HCT116 (cell line): ENCODE results near the gene RBPJ. TPM values are rescaled to one million over a fixed set of nuclear protein-coding genes. Genes with fewer than 3 reads are reported as not detected.

Source experiments
- ATAC-seq: fragments of 200-7000 bp; cut with Tn5 transposase; 2 replicates; pipeline ENCODE4 v1.9.1; 2020; ENCODE audit warnings: mild to moderate bottlenecking, moderate library complexity
- BruUV-seq: library from RNA; stranded (reverse); fragments of 400-500 nt; replicated peaks from 2 replicates; lab custom pipeline; 2021; lab: Mats Ljungman, UMichigan
- CTCF ChIA-PET: fragments of 300-600 bp; sonication (Branson Sonifier 250); formaldehyde crosslinking; loops from one replicate; lab custom pipeline; 2021; ENCODE audit warnings: antibody characterized with exemption; lab: Charles Lee
- POLR2A ChIA-PET: fragments of 300-600, 350-600 bp; sonication (Branson Sonifier 250); formaldehyde crosslinking; loops from one replicate; lab custom pipeline; 2021; ENCODE audit warnings: antibody characterized with exemption; lab: Charles Lee
- RAD21 ChIA-PET, 2 experiments: fragments of 300-600 bp; sonication (Branson Sonifier 250); formaldehyde crosslinking; loops; one replicate each; lab custom pipeline; 2023; ENCODE audit warnings: low total read pairs in 2 of 2; ENCODE audit not compliant: uncharacterized antibody in 2 of 2, unreplicated experiment in 2 of 2, low non-redundant PET in 1 of 2; lab: Charles Lee
- DNase-seq: peaks from one replicate; pipeline ENCODE4 v3.0.0-alpha.2; 2010; ENCODE audit warnings: low read depth, low spot score
- H2AFZ ChIP-seq: fragments of 200-600 bp; shearing (Covaris generic), sonication (generic); 2 replicates; pipeline ENCODE4 v1.6.1; 2017; ENCODE audit warnings: low read depth, mixed run types, mixed read lengths, antibody characterized with exemption, low read length; ENCODE audit not compliant: poor library complexity, severe bottlenecking
- H3K27ac ChIP-seq: 2 replicates; pipeline ENCODE4 v1.5.1; 2012; ENCODE audit warnings: low read depth, low read length
- H3K27me3 ChIP-seq: fragments of 200-600 bp; sonication (generic); 2 replicates; pipeline ENCODE4 v1.6.1; 2016; ENCODE audit warnings: mixed run types, low read length, mixed read lengths; ENCODE audit not compliant: insufficient read depth
- H3K36me3 ChIP-seq, 2 experiments: fragments of 200-500 bp in 1 of 2; fragments of 200-600 bp in 1 of 2; sonication (Bioruptor generic) in 1 of 2; sonication (generic) in 1 of 2; 2 replicates each; pipeline versions ENCODE4 v1.5.1 to v1.6.1; 2014 to 2016; ENCODE audit warnings: low read length in 2 of 2, inconsistent platforms in 1 of 2, mixed read lengths in 1 of 2, mixed run types in 1 of 2; ENCODE audit not compliant: insufficient read depth in 2 of 2, control insufficient read depth in 1 of 2
- H3K4me1 ChIP-seq, 2 experiments: fragments of 200-600 bp in 1 of 2; sonication (generic) in 1 of 2; 2 replicates each; pipeline versions ENCODE4 v1.5.1 to v1.6.1; 2012 to 2017; ENCODE audit warnings: low read length in 2 of 2, inconsistent platforms in 1 of 2, mild to moderate bottlenecking in 1 of 2, mixed read lengths in 1 of 2, mixed run types in 1 of 2, moderate library complexity in 1 of 2; ENCODE audit not compliant: insufficient read depth in 2 of 2, control insufficient read depth in 1 of 2
- H3K4me2 ChIP-seq: fragments of 200-600 bp; sonication (generic); 2 replicates; pipeline ENCODE4 v1.6.1; 2017; ENCODE audit warnings: mixed run types, low read length, mixed read lengths
- H3K4me3 ChIP-seq, 2 experiments: fragments of 200-600 bp in 1 of 2; sonication (generic) in 1 of 2; replicated peaks in 1 of 2; 2 replicates each; pipeline ENCODE4 v1.5.1; 2011 to 2016; ENCODE audit warnings: low read length in 2 of 2, control low read depth in 1 of 2, low read depth in 1 of 2, mild to moderate bottlenecking in 1 of 2, mixed read lengths in 1 of 2, mixed run types in 1 of 2
- H3K79me2 ChIP-seq: fragments of 200-600 bp; sonication (generic); 2 replicates; pipeline ENCODE4 v1.6.1; 2017; ENCODE audit warnings: mild to moderate bottlenecking, mixed run types, low read length, moderate library complexity, mixed read lengths; ENCODE audit not compliant: insufficient read depth
- H3K9ac ChIP-seq: fragments of 200-600 bp; sonication (generic); 2 replicates; pipeline ENCODE4 v1.6.1; 2016; ENCODE audit warnings: low read length, mixed read lengths
- H3K9me2 ChIP-seq: fragments of 200-600 bp; sonication (generic), shearing (Covaris generic); 2 replicates; pipeline ENCODE4 v1.6.1; 2017; ENCODE audit warnings: mixed run types, mild to moderate bottlenecking, moderate library complexity; ENCODE audit not compliant: insufficient read depth
- H3K9me3 ChIP-seq, 2 experiments: fragments of 200-500 bp in 1 of 2; fragments of 200-600 bp in 1 of 2; sonication (Bioruptor generic) in 1 of 2; sonication (generic) in 1 of 2; 2 replicates each; pipeline ENCODE4 v1.6.1; 2014 to 2017; ENCODE audit warnings: low read length in 2 of 2, mixed read lengths in 2 of 2, inconsistent platforms in 1 of 2, low read depth in 1 of 2, mild to moderate bottlenecking in 1 of 2, mixed run types in 1 of 2, moderate library complexity in 1 of 2; ENCODE audit not compliant: control insufficient read depth in 1 of 2, insufficient read depth in 1 of 2
- H4K20me1 ChIP-seq: fragments of 200-600 bp; sonication (generic), shearing (Covaris generic); 2 replicates; pipeline ENCODE4 v1.6.1; 2017; ENCODE audit warnings: mixed run types, mild to moderate bottlenecking, moderate library complexity; ENCODE audit not compliant: insufficient read depth
- ATF3 ChIP-seq: IDR thresholded peaks from 2 replicates; pipeline ENCODE4 v1.6.1; 2012
- CBX3 ChIP-seq: IDR thresholded peaks from 2 replicates; pipeline ENCODE4 v1.6.1; 2012; ENCODE audit warnings: low read depth
- CEBPB ChIP-seq: IDR thresholded peaks from 2 replicates; pipeline ENCODE4 v1.6.1; 2012; ENCODE audit warnings: low read depth
- CTCF ChIP-seq, 3 experiments: fragments of 200-600 bp in 1 of 3; sonication (generic) in 1 of 3; IDR thresholded peaks in 2 of 3; conservative IDR thresholded peaks in 1 of 3; 2 replicates each; pipeline ENCODE4 v1.5.1; 2012 to 2017; ENCODE audit warnings: low read depth in 2 of 3, low read length in 2 of 3, antibody characterized with exemption in 1 of 3, borderline replicate concordance in 1 of 3, control low read depth in 1 of 3, mild to moderate bottlenecking in 1 of 3, mixed read lengths in 1 of 3, mixed run types in 1 of 3, moderate library complexity in 1 of 3; ENCODE audit not compliant: insufficient read depth in 1 of 3
- EGR1 ChIP-seq: IDR thresholded peaks from 2 replicates; pipeline ENCODE4 v1.6.1; 2012; ENCODE audit warnings: low read depth
- EZH2 ChIP-seq: fragments of 200-600 bp; sonication (generic); IDR thresholded peaks from 2 replicates; pipeline ENCODE4 v1.6.1; 2017; ENCODE audit warnings: antibody characterized with exemption, mixed run types
- EZH2phosphoT487 ChIP-seq: fragments of 200-600 bp; IDR thresholded peaks from 2 replicates; pipeline ENCODE4 v1.6.1; 2018; ENCODE audit warnings: antibody characterized with exemption, borderline replicate concordance
- FOSL1 ChIP-seq: IDR thresholded peaks from 2 replicates; pipeline ENCODE4 v1.6.1; 2012; ENCODE audit warnings: low read depth
- JUND ChIP-seq: IDR thresholded peaks from 2 replicates; pipeline ENCODE4 v1.6.1; 2012
- POLR2A ChIP-seq: IDR thresholded peaks from 2 replicates; pipeline ENCODE4 v1.7.0; 2011; ENCODE audit warnings: borderline replicate concordance; ENCODE audit not compliant: insufficient read depth, insufficient read length; ENCODE audit errors: extremely low read depth
- POLR2AphosphoS5 ChIP-seq: IDR thresholded peaks from 2 replicates; pipeline ENCODE4 v1.6.1; 2011; ENCODE audit warnings: mild to moderate bottlenecking, low read depth, low read length, moderate library complexity
- RAD21 ChIP-seq: IDR thresholded peaks from 2 replicates; pipeline ENCODE4 v1.6.1; 2012; ENCODE audit warnings: low read depth, mild to moderate bottlenecking
- REST ChIP-seq: IDR thresholded peaks from 2 replicates; pipeline ENCODE4 v1.6.1; 2012; ENCODE audit warnings: low read depth
- SIN3A ChIP-seq: IDR thresholded peaks from 2 replicates; pipeline ENCODE4 v1.6.1; 2012; ENCODE audit warnings: low read depth
- SP1 ChIP-seq: IDR thresholded peaks from 2 replicates; pipeline ENCODE4 v1.6.1; 2012; ENCODE audit warnings: low read depth
- SRF ChIP-seq: IDR thresholded peaks from 2 replicates; pipeline ENCODE4 v1.6.1; 2012; ENCODE audit warnings: low read depth
- TCF7L2 ChIP-seq: IDR thresholded peaks from 2 replicates; pipeline ENCODE4 v1.7.0; 2011; ENCODE audit warnings: borderline replicate concordance, inconsistent platforms; ENCODE audit not compliant: insufficient read depth, insufficient read length; ENCODE audit errors: extremely low read depth
- YY1 ChIP-seq: IDR thresholded peaks from 2 replicates; pipeline ENCODE4 v1.6.1; 2011; ENCODE audit warnings: low read length, low read depth, moderate library complexity, mild to moderate bottlenecking; ENCODE audit not compliant: insufficient replicate concordance; ENCODE audit errors: extremely low read depth
- ZNF274 ChIP-seq: fragments of 200-500 bp; sonication (Bioruptor generic); IDR thresholded peaks from 2 replicates; pipeline ENCODE4 v1.6.1; 2014; ENCODE audit warnings: mild to moderate bottlenecking, low read depth, low read length, inconsistent platforms
- intact Hi-C: fragments of 100-400 bp; cut with micrococcal nuclease; formaldehyde crosslinking; loops from 2 replicates; pipeline ENCODE4 v1.10.0; 2022
- total RNA-seq: library from RNA; stranded (reverse); gene quantifications from one replicate; pipeline ENCODE4 v1.2.1, GENCODE V29; 2021; ENCODE audit not compliant: unreplicated experiment
- TF ChIP-seq, protein P1 (sequence below): IDR thresholded peaks from 2 replicates; pipeline ENCODE4 v1.6.1; 2011; ENCODE audit warnings: mild to moderate bottlenecking, low read length, moderate library complexity; ENCODE audit not compliant: insufficient replicate concordance; ENCODE audit errors: extremely low read depth

RBPJ gene
- total RNA-seq, 1 experiment from 2014 or later, result 72.7 TPM

DNA sequence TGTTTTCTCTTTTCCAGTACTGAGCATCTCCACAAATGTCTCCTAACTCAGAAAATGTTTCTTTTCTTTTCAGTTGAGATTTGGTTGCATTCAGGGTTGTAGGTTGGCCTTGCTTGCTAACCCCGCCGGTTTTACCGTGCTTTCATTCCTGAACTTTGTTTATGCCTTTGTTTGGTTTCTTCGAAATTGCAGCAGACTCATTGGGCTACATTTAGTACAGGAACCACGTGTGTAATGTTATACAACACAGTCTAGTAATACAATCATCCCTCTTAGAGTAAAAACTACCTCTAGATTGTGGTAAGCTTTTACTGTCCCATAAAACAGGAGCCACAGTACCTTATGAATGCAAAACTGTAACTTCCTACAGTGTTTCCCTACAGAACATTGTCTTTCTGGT is 111.6 kb downstream of the RBPJ start:
- Histone ChIP-seq H3K4me1 (no peaks in the 10 kb centered on the region), H2AFZ (no peak overlapping the region), H3K79me2 (no peaks in the 10 kb centered on the region), H3K9ac (no peak overlapping the region), H3K27me3 (no peaks in the 10 kb centered on the region), H3K4me3 (no peak overlapping the region)
- BruUV-seq, result no TSS peak
- intact Hi-C loops, result no loop called here
- POLR2A ChIA-PET, result no interaction called here
- no peak for TF ChIP-seq POLR2AphosphoS5
- no peak for TF ChIP-seq FOSL1
- TF ChIP-seq CTCF (IDR thresholded peaks at IDR 0.05 in 2 of 3, conservative IDR thresholded peaks at IDR 0.05 in 1 of 3; ENCODE audit: borderline replicate concordance in 1 of 3, insufficient read depth in 1 of 3, low read depth in 2 of 3, low read length in 2 of 3), result no peak
- no peak for TF ChIP-seq SRF
- no peak for TF ChIP-seq ATF3
- TF ChIP-seq EZH2phosphoT487, result no peak
- no peak for TF ChIP-seq SP1
- no peak for TF ChIP-seq CEBPB
- TF ChIP-seq POLR2A, result no peak
- no peak for TF ChIP-seq YY1
- no peak for TF ChIP-seq TCF7L2
- TF ChIP-seq, protein P1, sequence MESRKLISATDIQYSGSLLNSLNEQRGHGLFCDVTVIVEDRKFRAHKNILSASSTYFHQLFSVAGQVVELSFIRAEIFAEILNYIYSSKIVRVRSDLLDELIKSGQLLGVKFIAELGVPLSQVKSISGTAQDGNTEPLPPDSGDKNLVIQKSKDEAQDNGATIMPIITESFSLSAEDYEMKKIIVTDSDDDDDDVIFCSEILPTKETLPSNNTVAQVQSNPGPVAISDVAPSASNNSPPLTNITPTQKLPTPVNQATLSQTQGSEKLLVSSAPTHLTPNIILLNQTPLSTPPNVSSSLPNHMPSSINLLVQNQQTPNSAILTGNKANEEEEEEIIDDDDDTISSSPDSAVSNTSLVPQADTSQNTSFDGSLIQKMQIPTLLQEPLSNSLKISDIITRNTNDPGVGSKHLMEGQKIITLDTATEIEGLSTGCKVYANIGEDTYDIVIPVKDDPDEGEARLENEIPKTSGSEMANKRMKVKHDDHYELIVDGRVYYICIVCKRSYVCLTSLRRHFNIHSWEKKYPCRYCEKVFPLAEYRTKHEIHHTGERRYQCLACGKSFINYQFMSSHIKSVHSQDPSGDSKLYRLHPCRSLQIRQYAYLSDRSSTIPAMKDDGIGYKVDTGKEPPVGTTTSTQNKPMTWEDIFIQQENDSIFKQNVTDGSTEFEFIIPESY, result no peak
- TF ChIP-seq CBX3, result no peak
- TF ChIP-seq RAD21, result no peak
- TF ChIP-seq SIN3A, result no peak
- no peak for TF ChIP-seq ZNF274
- TF ChIP-seq JUND, result no peak
- no peak for TF ChIP-seq EZH2
- TF ChIP-seq EGR1, result no peak
- TF ChIP-seq REST, result no peak
- TF ChIP-seq, all 23 proteins: peak for 0
- H3K36me3 ChIP-seq, result peaks cover 5 to 11% of the 10 kb centered on the region in 2 experiments
- DNase-seq (no peak), ATAC-seq (no peak)
- H3K4me2 ChIP-seq, result no peak overlapping the region
- H3K27ac ChIP-seq, result no peak overlapping the region
- H3K9me2 ChIP-seq, result no peaks in the 10 kb centered on the region
- H4K20me1 ChIP-seq, result no peaks in the 10 kb centered on the region
- ChIA-PET RAD21 (no interaction called here), CTCF (no interaction called here)
- no peaks in the 10 kb centered on the region for H3K9me3 ChIP-seq
